GM12878 (cell line): ENCODE measurements around the gene SYNGR1. TPM values are rescaled to one million over a fixed set of nuclear protein-coding genes. Genes with fewer than 3 reads are reported as not detected.

ENCODE experiments used
- ATAC-seq: fragments of 200-7000 bp; cut with Tn5 transposase; 3 replicates; pipeline ENCODE4 v1.9.1; 2020; ENCODE audit warnings: mild to moderate bottlenecking, moderate library complexity
- BruUV-seq: library from RNA; stranded (reverse); fragments of 400-500 nt; replicated peaks from 2 replicates; lab custom pipeline; 2021; lab: Mats Ljungman, UMichigan
- CTCF ChIA-PET: fragments of 300-600 bp; sonication (Branson Sonifier 250); formaldehyde crosslinking; extraction: SDS; loops from one replicate; lab custom pipeline; 2021; ENCODE audit warnings: inconsistent platforms; lab: Yijun Ruan, JAX
- POLR2A ChIA-PET: fragments of 350-600 bp; formaldehyde crosslinking; extraction: SDS; loops from one replicate; lab custom pipeline; 2021; ENCODE audit warnings: inconsistent platforms; lab: Charles Lee
- RAD21 ChIA-PET: fragments of 300-600 bp; sonication (Branson Sonifier 250); formaldehyde crosslinking; loops from one replicate; lab custom pipeline; 2023; ENCODE audit warnings: antibody characterized with exemption; ENCODE audit not compliant: unreplicated experiment; lab: Charles Lee
- SMC1A ChIA-PET: fragments of 300-600 bp; sonication (Branson Sonifier 250); formaldehyde crosslinking; loops from one replicate; lab custom pipeline; 2023; ENCODE audit not compliant: unreplicated experiment, uncharacterized antibody; lab: Charles Lee
- DNase-seq: peaks from one replicate; pipeline ENCODE4 v3.0.0-alpha.2; 2011; ENCODE audit warnings: low read depth, low spot score
- FAIRE-seq: peaks from 3 replicates; lab custom pipeline; 2011; peaks lifted over from hg19 to GRCh38; lab: Jason Lieb, UNC
- H2AFZ ChIP-seq: 2 replicates; pipeline ENCODE4 v1.6.0; 2011; ENCODE audit warnings: low read depth, low read length, control low read depth; ENCODE audit not compliant: control insufficient read depth
- H3K27ac ChIP-seq: 2 replicates; pipeline ENCODE4 v1.5.1; 2011; ENCODE audit warnings: control low read depth; ENCODE audit not compliant: control insufficient read depth, insufficient read depth
- H3K27me3 ChIP-seq, 2 experiments: replicated peaks in 1 of 2; 2 replicates each; pipeline versions ENCODE4 v1.6.0 to v1.6.1; 2011; ENCODE audit warnings: low read length in 1 of 2; ENCODE audit not compliant: control insufficient read depth in 2 of 2, insufficient read depth in 2 of 2
- H3K36me3 ChIP-seq, 2 experiments: 2 replicates each; pipeline ENCODE4 v1.5.1; 2011; ENCODE audit warnings: low read length in 1 of 2; ENCODE audit not compliant: control insufficient read depth in 2 of 2, insufficient read depth in 2 of 2
- H3K4me1 ChIP-seq: 2 replicates; pipeline ENCODE4 v1.6.1; 2011; ENCODE audit warnings: mild to moderate bottlenecking, low read length, moderate library complexity, mixed read lengths; ENCODE audit not compliant: control insufficient read depth, insufficient read depth
- H3K4me2 ChIP-seq: 2 replicates; pipeline ENCODE4 v1.6.0; 2011; ENCODE audit warnings: control low read depth; ENCODE audit not compliant: control insufficient read depth, insufficient read depth
- H3K4me3 ChIP-seq: fragments of 200-600 bp; sonication (generic); 2 replicates; pipeline ENCODE4 v1.5.1; 2016
- H3K79me2 ChIP-seq: 2 replicates; pipeline ENCODE4 v1.6.0; 2011; ENCODE audit warnings: low read length; ENCODE audit not compliant: control insufficient read depth, insufficient read depth
- H3K9ac ChIP-seq: 2 replicates; pipeline ENCODE4 v1.8.0; 2011; ENCODE audit warnings: low read length, control low read depth, mixed read lengths; ENCODE audit not compliant: control insufficient read depth, insufficient read depth
- H3K9me3 ChIP-seq: replicated peaks from 3 replicates; pipeline ENCODE4 v1.5.1; 2011; ENCODE audit warnings: mild to moderate bottlenecking, low read length; ENCODE audit not compliant: control insufficient read depth, insufficient read depth
- H4K20me1 ChIP-seq: 2 replicates; pipeline ENCODE4 v1.6.0; 2011; ENCODE audit not compliant: control insufficient read depth, insufficient read depth
- BACH1 ChIP-seq: fragments of 450-650 bp; IDR thresholded peaks from 2 replicates; pipeline ENCODE4 v1.6.1; 2017; ENCODE audit warnings: mild to moderate bottlenecking, borderline replicate concordance
- CBX3 ChIP-seq: fragments of 200-600 bp; sonication (generic); IDR thresholded peaks from 2 replicates; pipeline ENCODE4 v1.6.1; 2016; ENCODE audit warnings: low read depth, borderline replicate concordance
- EED ChIP-seq: sonication (generic); IDR thresholded peaks from 2 replicates; pipeline ENCODE4 v1.6.1; 2016; ENCODE audit warnings: antibody characterized with exemption, low read depth
- ETV6 ChIP-seq, 2 experiments: fragments of 450-650 bp in 1 of 2; IDR thresholded peaks in 1 of 2; conservative IDR thresholded peaks in 1 of 2; 2 replicates each; pipeline ENCODE4 v1.6.1; 2014; ENCODE audit warnings: antibody characterized with exemption in 1 of 2, borderline replicate concordance in 1 of 2, low read depth in 1 of 2, mild to moderate bottlenecking in 1 of 2, moderate library complexity in 1 of 2
- FOXM1 ChIP-seq: IDR thresholded peaks from 2 replicates; pipeline ENCODE4 v1.6.1; 2012; ENCODE audit warnings: low read depth, mild to moderate bottlenecking, inconsistent platforms, low read length, moderate library complexity
- HCFC1 ChIP-seq: fragments of 150-350 bp; IDR thresholded peaks from 2 replicates; pipeline ENCODE4 v1.6.1; 2014; ENCODE audit warnings: low read length
- IKZF1 ChIP-seq: fragments of 450-650 bp; conservative IDR thresholded peaks from 2 replicates; pipeline ENCODE4 v1.6.1; 2017; ENCODE audit warnings: antibody characterized with exemption, mild to moderate bottlenecking
- MEF2A ChIP-seq: IDR thresholded peaks from 2 replicates; pipeline ENCODE4 v1.6.1; 2011; ENCODE audit warnings: low read depth, mild to moderate bottlenecking, low read length, moderate library complexity; ENCODE audit not compliant: insufficient read depth
- NBN ChIP-seq: fragments of 450-650 bp; IDR thresholded peaks from 2 replicates; pipeline ENCODE4 v1.6.1; 2016
- NKRF ChIP-seq: fragments of 450-650 bp; conservative IDR thresholded peaks from 2 replicates; pipeline ENCODE4 v1.6.1; 2017; ENCODE audit warnings: mild to moderate bottlenecking, moderate library complexity
- POU2F2 ChIP-seq: IDR thresholded peaks from 3 replicates; pipeline ENCODE4 v1.6.1; 2011; ENCODE audit warnings: low read depth, mild to moderate bottlenecking, low read length, borderline replicate concordance
- RFX5 ChIP-seq: IDR thresholded peaks from 2 replicates; pipeline ENCODE4 v1.6.1; 2011; ENCODE audit warnings: low read depth, low read length, improper control_type of control experiment
- SUPT20H ChIP-seq: IDR thresholded peaks from 2 replicates; pipeline ENCODE4 v1.6.1; 2011; ENCODE audit warnings: low read depth, mild to moderate bottlenecking, low read length, moderate library complexity, borderline replicate concordance; ENCODE audit not compliant: control insufficient read depth
- WGBS: methylation state at CpG from one replicate; pipeline ENCODE4 v1.1.6; 2016; ENCODE audit warnings: low lambda C conversion rate; ENCODE audit not compliant: insufficient replicate concordance, insufficient coverage; ENCODE audit errors: missing lambda C conversion rate; 5-methylcytosine and 5-hydroxymethylcytosine counted together
- in situ Hi-C: fragments of 300-500 bp; cut with MboI; formaldehyde crosslinking; loops from 9 replicates; pipeline ENCODE4 v1.14.3; 2018; ENCODE audit warnings: mixed read lengths
- intact Hi-C: fragments of 100-400 bp; cut with micrococcal nuclease; formaldehyde crosslinking; loops from one replicate; pipeline ENCODE4 v1.14.2; 2022; ENCODE audit not compliant: unreplicated experiment
- polyA plus RNA-seq, 11 experiments: library from polyadenylated mRNA; depleted of rRNA in 4 of 11; unstranded in 6 of 11; stranded (reverse) in 5 of 11; fragments of >200 nt; fragmentation: Nextera tagmentation in 4 of 11; fragmentation: Illumina TruSeq in 1 of 11; extraction: Ambion mirVana in 4 of 11; extraction: Trizol in 1 of 11; gene quantifications; 1 replicate in 1 of 11; 2 replicates in 10 of 11; pipeline versions ENCODE4 v1.2.1 to v1.2.3, GENCODE V29; 2011 to 2016; ENCODE audit warnings: inconsistent platforms in 2 of 11, missing spikeins in 2 of 11, low read depth in 1 of 11
- total RNA-seq, 4 experiments: library from RNA; depleted of rRNA in 3 of 4; stranded (reverse); fragments of >200 nt in 3 of 4; fragmentation: Illumina TruSeq in 1 of 4; extraction: Trizol in 1 of 4; gene quantifications; 2 replicates each; pipeline versions ENCODE4 v1.2.1 to v1.2.3, GENCODE V29; 2013 to 2021
- TF ChIP-seq, protein P1 (sequence below): IDR thresholded peaks from 2 replicates; pipeline ENCODE4 v1.6.1; 2012; ENCODE audit warnings: low read length, inconsistent platforms
- TF ChIP-seq, protein P2 (sequence below): fragments of 450-650 bp; IDR thresholded peaks from 2 replicates; pipeline ENCODE4 v1.6.1; 2016; ENCODE audit warnings: mild to moderate bottlenecking, moderate library complexity, borderline replicate concordance

SYNGR1 gene
- total and polyA plus RNA-seq, 10 of the 15 experiments (the other 5 are each of a cell fraction or from before 2014, with no cell fraction given) = 0.87 to 9.2 (median 3.5) TPM

DNA sequence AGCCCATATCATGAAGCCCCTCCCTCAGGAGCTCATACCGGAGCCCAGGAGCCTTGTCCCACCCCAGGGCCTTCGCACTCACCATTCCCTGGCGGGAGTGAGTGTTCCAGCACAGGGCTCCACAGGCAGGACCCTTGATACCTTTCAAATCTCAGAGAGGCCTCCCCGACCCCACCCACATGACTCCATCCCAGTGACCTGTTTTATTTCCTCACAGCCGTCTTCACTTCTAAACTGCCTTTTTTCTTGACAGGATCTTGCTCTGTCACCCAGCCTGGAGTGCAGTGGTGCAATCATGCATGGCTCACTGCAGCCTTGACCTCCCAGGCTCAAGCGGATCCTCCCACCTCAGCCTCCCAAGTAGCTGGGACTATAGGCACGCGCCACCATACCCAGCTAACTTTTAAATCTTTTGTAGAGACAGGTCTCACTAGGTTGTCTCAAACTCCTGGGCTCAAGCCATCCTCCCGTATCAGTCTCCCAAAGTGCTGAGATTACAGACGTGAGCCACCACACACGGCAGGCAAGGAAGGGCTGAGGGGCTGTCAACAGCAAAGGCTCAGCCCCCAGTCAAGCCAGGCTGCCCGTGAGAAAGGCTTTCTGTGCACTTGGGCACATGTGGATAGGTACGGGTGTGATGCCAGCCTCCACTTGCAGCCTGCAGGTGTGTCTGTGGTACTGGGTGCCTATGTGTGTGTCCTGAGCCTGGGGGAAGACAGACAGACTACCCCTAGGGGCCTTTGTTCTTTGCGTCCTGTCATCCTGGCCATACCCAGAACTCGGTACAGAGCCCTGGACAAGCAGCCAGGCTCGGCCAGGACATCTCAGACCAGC lies 39.7 kb upstream of the SYNGR1 start:
- peaks cover 14% of the 10 kb centered on the region for H4K20me1 ChIP-seq
- FAIRE-seq (no peak), DNase-seq (no peak), ATAC-seq (peak; percentile 14)
- H3K79me2 ChIP-seq = peaks cover 13% of the 10 kb centered on the region
- CTCF ChIA-PET = interaction anchor here (0.6 to 4.6 kb wide), 25 partner anchors 9 to 542 kb away, joined by 3 to 100 read pairs (median 4); partner anchors contain the start of gene RPL3
- H3K36me3 ChIP-seq = peaks cover 31 to 36% of the 10 kb centered on the region in 2 experiments
- in situ Hi-C loops (loop anchor here (5.0 kb wide), 2 partner anchors 138 to 303 kb away; no protein-coding TSS in a partner anchor), intact Hi-C loops (loop anchor here (2.0 to 10.0 kb wide), 3 partner anchors 95 to 545 kb away; no protein-coding TSS in a partner anchor)
- WGBS = 56% methylated on average over 16 of the region's 16 CpGs
- peaks cover 25% of the 10 kb centered on the region for H3K4me1 ChIP-seq
- TF ChIP-seq, protein P1, sequence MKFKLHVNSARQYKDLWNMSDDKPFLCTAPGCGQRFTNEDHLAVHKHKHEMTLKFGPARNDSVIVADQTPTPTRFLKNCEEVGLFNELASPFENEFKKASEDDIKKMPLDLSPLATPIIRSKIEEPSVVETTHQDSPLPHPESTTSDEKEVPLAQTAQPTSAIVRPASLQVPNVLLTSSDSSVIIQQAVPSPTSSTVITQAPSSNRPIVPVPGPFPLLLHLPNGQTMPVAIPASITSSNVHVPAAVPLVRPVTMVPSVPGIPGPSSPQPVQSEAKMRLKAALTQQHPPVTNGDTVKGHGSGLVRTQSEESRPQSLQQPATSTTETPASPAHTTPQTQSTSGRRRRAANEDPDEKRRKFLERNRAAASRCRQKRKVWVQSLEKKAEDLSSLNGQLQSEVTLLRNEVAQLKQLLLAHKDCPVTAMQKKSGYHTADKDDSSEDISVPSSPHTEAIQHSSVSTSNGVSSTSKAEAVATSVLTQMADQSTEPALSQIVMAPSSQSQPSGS = no peak
- no peak for TF ChIP-seq EED
- no peak for TF ChIP-seq BACH1
- TF ChIP-seq NBN = no peak
- no peak for TF ChIP-seq IKZF1
- TF ChIP-seq MEF2A = no peak
- no peak for TF ChIP-seq POU2F2
- no peak for TF ChIP-seq ETV6 (conservative IDR thresholded peaks at IDR 0.05 in 1 of 2, IDR thresholded peaks at IDR 0.05 in 1 of 2; ENCODE audit: borderline replicate concordance in 1 of 2, low read depth in 1 of 2)
- TF ChIP-seq, protein P2, sequence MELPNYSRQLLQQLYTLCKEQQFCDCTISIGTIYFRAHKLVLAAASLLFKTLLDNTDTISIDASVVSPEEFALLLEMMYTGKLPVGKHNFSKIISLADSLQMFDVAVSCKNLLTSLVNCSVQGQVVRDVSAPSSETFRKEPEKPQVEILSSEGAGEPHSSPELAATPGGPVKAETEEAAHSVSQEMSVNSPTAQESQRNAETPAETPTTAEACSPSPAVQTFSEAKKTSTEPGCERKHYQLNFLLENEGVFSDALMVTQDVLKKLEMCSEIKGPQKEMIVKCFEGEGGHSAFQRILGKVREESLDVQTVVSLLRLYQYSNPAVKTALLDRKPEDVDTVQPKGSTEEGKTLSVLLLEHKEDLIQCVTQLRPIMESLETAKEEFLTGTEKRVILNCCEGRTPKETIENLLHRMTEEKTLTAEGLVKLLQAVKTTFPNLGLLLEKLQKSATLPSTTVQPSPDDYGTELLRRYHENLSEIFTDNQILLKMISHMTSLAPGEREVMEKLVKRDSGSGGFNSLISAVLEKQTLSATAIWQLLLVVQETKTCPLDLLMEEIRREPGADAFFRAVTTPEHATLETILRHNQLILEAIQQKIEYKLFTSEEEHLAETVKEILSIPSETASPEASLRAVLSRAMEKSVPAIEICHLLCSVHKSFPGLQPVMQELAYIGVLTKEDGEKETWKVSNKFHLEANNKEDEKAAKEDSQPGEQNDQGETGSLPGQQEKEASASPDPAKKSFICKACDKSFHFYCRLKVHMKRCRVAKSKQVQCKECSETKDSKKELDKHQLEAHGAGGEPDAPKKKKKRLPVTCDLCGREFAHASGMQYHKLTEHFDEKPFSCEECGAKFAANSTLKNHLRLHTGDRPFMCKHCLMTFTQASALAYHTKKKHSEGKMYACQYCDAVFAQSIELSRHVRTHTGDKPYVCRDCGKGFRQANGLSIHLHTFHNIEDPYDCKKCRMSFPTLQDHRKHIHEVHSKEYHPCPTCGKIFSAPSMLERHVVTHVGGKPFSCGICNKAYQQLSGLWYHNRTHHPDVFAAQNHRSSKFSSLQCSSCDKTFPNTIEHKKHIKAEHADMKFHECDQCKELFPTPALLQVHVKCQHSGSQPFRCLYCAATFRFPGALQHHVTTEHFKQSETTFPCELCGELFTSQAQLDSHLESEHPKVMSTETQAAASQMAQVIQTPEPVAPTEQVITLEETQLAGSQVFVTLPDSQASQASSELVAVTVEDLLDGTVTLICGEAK = no peak
- TF ChIP-seq FOXM1 = no peak
- TF ChIP-seq HCFC1 = no peak
- no peak for TF ChIP-seq CBX3
- no peak for TF ChIP-seq NKRF
- TF ChIP-seq RFX5 = no peak
- no peak for TF ChIP-seq SUPT20H
- SMC1A ChIA-PET = interaction anchor here (0.7 to 3.0 kb wide), 11 partner anchors 8 to 219 kb away, joined by 3 to 25 read pairs (median 5); partner anchors contain the start of gene ATF4
- H3K27ac ChIP-seq = no peak overlapping the region
- H3K4me3 ChIP-seq = no peak overlapping the region
- no peak overlapping the region for H3K9ac ChIP-seq
- no peaks in the 10 kb centered on the region for H3K9me3 ChIP-seq
- RAD21 ChIA-PET = interaction anchor here (0.9 to 2.6 kb wide), 10 partner anchors 81 to 541 kb away, joined by 3 to 45 read pairs (median 4); no protein-coding TSS in a partner anchor
- no peak overlapping the region for H2AFZ ChIP-seq
- POLR2A ChIA-PET = interaction anchor here (0.6 to 1.1 kb wide), 3 partner anchors 9 to 140 kb away, joined by 3 to 5 read pairs (median 3); no protein-coding TSS in a partner anchor
- no peak overlapping the region for H3K4me2 ChIP-seq
- no peaks in the 10 kb centered on the region for H3K27me3 ChIP-seq
- no TSS peak for BruUV-seq
